Omental fat pad (tissue), 4 donors: ENCODE results near the gene DCTN1. TPM values are rescaled to one million over a fixed set of nuclear protein-coding genes. Genes with fewer than 3 reads are reported as not detected.

Experiments used
- ATAC-seq: fragments of 150-250 bp; one replicate; pipeline ENCODE4 v1.9.1; 2016; ENCODE audit warnings: mild to moderate bottlenecking, moderate library complexity; ENCODE audit not compliant: low FRiP score
- DNase-seq: peaks from one replicate; pipeline ENCODE4 v3.0.0-alpha.2; 2019; ENCODE audit warnings: low spot score
- total RNA-seq, 4 donors: library from RNA; depleted of rRNA; stranded (reverse); fragments of >200 nt; gene quantifications; one replicate each; pipeline ENCODE4 v1.1.0, GENCODE V29; 2016
- TF ChIP-seq, protein P1 (sequence below), 3 donors: fragments of 450-650 bp; IDR thresholded peaks; one replicate each; pipeline ENCODE4 v1.5.1; 2016 to 2017; ENCODE audit warnings: antibody characterized with exemption in 3 of 3, mild to moderate bottlenecking in 3 of 3, moderate library complexity in 2 of 3

DCTN1 gene
- total RNA-seq, 4 donors from 2014 or later: 83.1 to 122 (median 114) TPM

DNA sequence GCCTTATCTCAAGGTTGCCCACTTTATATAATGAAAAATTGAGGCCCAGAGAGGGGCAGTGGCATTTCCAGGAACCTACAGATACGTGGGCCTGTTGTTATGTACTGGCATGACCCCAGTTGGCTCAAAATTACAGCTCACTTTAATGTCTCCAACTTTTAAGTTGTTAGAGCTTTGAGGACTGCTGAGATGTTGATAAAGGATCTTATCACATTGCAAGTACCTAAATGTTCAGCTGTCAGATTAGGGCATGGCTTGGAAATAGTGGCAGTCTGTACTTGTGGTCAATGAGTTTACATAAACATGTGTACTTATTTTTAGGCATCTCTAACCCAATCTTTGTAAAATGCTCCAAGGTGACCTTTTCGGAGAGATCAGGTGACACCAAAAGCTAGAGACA lies 51.5 kb downstream of the DCTN1 start:
- no peak for ATAC-seq
- DNase-seq: no peak
- TF ChIP-seq, protein P1, sequence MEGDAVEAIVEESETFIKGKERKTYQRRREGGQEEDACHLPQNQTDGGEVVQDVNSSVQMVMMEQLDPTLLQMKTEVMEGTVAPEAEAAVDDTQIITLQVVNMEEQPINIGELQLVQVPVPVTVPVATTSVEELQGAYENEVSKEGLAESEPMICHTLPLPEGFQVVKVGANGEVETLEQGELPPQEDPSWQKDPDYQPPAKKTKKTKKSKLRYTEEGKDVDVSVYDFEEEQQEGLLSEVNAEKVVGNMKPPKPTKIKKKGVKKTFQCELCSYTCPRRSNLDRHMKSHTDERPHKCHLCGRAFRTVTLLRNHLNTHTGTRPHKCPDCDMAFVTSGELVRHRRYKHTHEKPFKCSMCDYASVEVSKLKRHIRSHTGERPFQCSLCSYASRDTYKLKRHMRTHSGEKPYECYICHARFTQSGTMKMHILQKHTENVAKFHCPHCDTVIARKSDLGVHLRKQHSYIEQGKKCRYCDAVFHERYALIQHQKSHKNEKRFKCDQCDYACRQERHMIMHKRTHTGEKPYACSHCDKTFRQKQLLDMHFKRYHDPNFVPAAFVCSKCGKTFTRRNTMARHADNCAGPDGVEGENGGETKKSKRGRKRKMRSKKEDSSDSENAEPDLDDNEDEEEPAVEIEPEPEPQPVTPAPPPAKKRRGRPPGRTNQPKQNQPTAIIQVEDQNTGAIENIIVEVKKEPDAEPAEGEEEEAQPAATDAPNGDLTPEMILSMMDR (IDR thresholded peaks at IDR 0.05): no peak

DNA sequence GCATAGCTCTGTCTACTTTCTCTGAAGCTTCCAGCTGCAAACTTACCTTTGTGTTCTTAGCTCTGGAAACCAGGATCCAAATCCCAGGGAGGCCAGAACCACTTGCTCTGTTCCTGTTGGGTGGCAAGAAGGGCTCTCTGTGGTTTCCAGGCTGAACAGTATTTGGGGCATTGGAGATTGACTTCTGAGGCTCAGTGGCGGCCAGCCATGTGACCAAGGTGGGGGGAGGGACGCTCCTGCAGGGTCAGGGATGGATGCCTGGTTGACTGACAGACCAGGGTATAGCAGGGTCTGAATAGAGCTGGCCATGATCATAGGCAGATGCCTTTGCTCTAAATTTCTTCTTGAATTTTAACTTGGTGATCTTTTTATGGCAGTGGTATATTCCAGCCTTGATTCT lies 52.0 kb downstream of the DCTN1 start:
- ATAC-seq: no peak
- no peak for DNase-seq

DNA sequence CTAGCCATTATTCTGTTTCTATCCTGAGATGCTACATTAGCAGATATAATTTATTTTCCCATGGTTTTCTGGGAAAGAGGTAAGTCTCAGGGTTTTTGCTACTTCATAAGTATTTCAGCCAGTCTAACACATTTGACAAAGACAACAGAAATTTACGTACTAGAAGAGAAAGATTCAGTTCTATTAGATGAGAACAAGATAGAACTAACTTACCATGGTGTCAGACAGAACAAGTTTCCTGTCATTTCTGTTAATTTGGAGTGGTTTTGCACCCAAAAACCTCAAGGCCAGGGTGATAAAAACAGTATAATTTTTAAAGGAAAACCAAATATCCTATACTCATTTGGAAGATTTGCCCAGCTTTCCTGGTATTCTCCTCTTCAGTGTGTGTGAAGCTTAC lies 52.5 kb downstream of the DCTN1 start:
- ATAC-seq (no peak), DNase-seq (no peak)
- TF ChIP-seq, protein P1 (IDR thresholded peaks at IDR 0.05): no peak

More for the DNA sequence above, 52.0 kb downstream of the DCTN1 start:
- TF ChIP-seq, protein P1 (IDR thresholded peaks at IDR 0.05): no peak

DNA sequence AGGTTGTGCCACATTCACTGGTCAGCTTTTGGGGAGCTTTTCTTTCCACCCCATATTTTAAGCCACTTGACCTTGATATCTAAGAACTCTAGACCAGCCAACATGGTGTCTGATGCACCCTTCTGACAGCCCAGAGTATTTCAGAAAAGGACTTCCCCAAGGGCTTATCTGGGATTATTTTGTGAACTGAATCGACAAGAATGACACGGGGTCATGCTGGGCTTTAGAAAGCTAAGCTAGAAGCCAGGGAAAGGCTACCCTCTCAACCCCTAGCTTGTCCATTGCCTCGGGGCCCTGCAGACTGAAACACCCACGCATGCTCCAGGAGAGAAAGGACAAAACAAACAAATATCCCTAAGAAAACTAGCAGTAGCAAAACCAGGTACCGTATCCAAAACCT lies 52.9 kb downstream of the DCTN1 start:
- TF ChIP-seq, protein P1 (IDR thresholded peaks at IDR 0.05): no peak
- no peak for DNase-seq
- ATAC-seq: no peak

DNA sequence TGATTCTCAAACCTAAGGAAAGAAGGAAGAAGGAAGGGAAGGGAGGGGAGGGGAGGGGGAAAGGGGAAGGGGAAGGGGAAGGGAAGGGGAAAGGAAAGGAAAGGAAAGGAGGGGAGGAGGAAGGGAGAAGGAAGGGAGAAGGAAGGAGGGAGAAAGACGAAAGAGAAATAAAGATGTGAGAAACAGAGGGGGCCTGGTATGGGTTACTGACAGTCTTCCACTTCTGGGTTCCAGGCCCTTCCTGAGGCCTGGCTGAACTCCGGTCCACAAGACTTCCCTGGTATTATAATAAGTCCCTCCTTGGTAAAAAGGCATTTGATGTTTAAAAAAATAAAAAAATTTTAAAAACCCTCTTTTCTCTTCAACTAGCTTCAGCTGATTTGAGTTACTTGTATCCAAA lies 54.3 kb downstream of the DCTN1 start:
- DNase-seq (no peak), ATAC-seq (no peak)
- TF ChIP-seq, protein P1 (IDR thresholded peaks at IDR 0.05): no peak

DNA sequence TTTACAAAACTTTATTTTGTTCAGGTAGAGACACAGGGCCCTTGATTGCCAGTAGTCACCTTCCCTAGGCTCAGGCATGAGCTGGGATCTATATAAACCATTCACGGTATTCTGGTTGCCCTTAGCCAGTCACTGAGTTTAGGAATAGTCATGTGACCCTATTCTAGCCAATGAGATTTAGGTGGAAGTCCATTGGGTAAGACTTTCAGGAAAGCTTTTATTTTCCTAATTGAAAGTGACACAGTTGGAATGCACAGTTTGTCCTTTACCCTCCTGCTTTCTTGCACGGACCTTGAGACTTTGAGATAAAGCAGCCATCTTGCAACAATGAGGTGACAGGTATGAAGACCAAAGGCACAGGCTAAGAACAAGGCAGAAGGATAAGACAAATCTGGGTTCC lies 58.4 kb downstream of the DCTN1 start:
- TF ChIP-seq, protein P1 (IDR thresholded peaks at IDR 0.05): no peak
- DNase-seq (no peak), ATAC-seq (no peak)

DNA sequence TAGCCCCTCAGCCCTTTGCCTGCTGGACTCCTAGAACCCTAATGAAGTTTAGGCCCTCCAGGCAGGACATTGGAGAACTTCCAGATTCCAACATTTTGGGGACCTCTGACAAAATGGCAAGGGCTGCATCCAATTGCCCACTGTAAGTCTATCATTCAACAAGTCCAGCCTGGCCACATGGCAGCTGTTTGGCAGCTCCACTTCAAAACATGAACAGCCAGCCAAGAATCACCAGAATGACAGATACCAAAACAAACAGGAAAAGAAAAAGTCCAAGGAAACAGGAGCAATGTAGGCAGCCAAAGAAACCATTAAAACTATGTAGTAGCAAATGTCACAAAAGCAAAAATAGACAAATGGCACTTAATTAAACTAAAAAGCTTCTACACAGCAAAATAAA lies 62.4 kb downstream of the DCTN1 start:
- no peak for ATAC-seq
- no peak for DNase-seq
- TF ChIP-seq, protein P1 (IDR thresholded peaks at IDR 0.05): no peak
